HepG2 (cell line): ENCODE results near the gene TCOF1. TPM values are rescaled to one million over a fixed set of nuclear protein-coding genes. Genes with fewer than 3 reads are reported as not detected.
A peak's percentile ranks its signal among the peaks of the same experiment; 100 is the strongest.

ENCODE experiments used
- BORCS8-MEF2B ChIP-seq: sonication (generic); formaldehyde crosslinking; IDR thresholded peaks from 2 replicates; pipeline ENCODE4 v1.8.0; 2022; ENCODE audit warnings: mild to moderate bottlenecking, missing genetic modification reagents
- CAMTA2 ChIP-seq: sonication (generic); formaldehyde crosslinking; IDR thresholded peaks from 2 replicates; pipeline ENCODE4 v1.4.0; 2020; ENCODE audit warnings: mild to moderate bottlenecking, missing genetic modification reagents, borderline replicate concordance
- FOXP4 ChIP-seq: sonication (generic); formaldehyde crosslinking; IDR thresholded peaks from 2 replicates; pipeline ENCODE4 v1.4.0; 2020; ENCODE audit warnings: missing genetic modification reagents
- KMT2A ChIP-seq: sonication (generic); formaldehyde crosslinking; IDR thresholded peaks from 2 replicates; pipeline ENCODE4 v1.4.0; 2020; ENCODE audit warnings: missing genetic modification reagents
- MTERF4 ChIP-seq: sonication (generic); formaldehyde crosslinking; IDR thresholded peaks from 2 replicates; pipeline ENCODE4 v1.8.0; 2023; ENCODE audit warnings: mild to moderate bottlenecking, missing genetic modification reagents
- NFE2L2 ChIP-seq: fragments of 150-350 bp; IDR thresholded peaks from 2 replicates; pipeline ENCODE4 v1.6.1; 2014; ENCODE audit warnings: low read length
- NR1H2 ChIP-seq: sonication (generic); formaldehyde crosslinking; IDR thresholded peaks from 2 replicates; pipeline ENCODE4 v1.8.1; 2022; ENCODE audit warnings: low read depth, missing genetic modification reagents, borderline replicate concordance
- SMAD3 ChIP-seq: sonication (generic); formaldehyde crosslinking; IDR thresholded peaks from 2 replicates; pipeline ENCODE4 v1.4.0; 2020; ENCODE audit warnings: missing genetic modification reagents
- ZNF251 ChIP-seq: sonication (generic); formaldehyde crosslinking; IDR thresholded peaks from 2 replicates; pipeline ENCODE4 v1.9.0; 2021; ENCODE audit warnings: mild to moderate bottlenecking, missing genetic modification reagents
- ZNF276 ChIP-seq: sonication (generic); formaldehyde crosslinking; IDR thresholded peaks from 2 replicates; pipeline ENCODE4 v1.4.0; 2020; ENCODE audit warnings: mild to moderate bottlenecking, low read depth, missing genetic modification reagents
- ZNF407 ChIP-seq: sonication (generic); formaldehyde crosslinking; IDR thresholded peaks from one replicate; pipeline ENCODE4 v1.5.1; 2020; ENCODE audit warnings: mild to moderate bottlenecking, missing genetic modification reagents; ENCODE audit errors: not compliant biosample characterization
- ZNF512 ChIP-seq: sonication (generic); formaldehyde crosslinking; IDR thresholded peaks from 2 replicates; pipeline ENCODE4 v1.4.0; 2020; ENCODE audit warnings: mild to moderate bottlenecking, missing genetic modification reagents
- polyA plus RNA-seq, 8 experiments: library from polyadenylated mRNA; depleted of rRNA in 3 of 8; stranded (reverse) in 7 of 8; unstranded in 1 of 8; fragments of >200 nt; fragmentation: Illumina TruSeq in 4 of 8; extraction: Trizol in 4 of 8; gene quantifications; 2 replicates each; pipeline versions ENCODE4 v1.2.1 to v1.2.3, GENCODE V29; 2011 to 2016; ENCODE audit warnings: low read depth in 4 of 8, missing spikeins in 1 of 8, mixed read lengths in 1 of 8; ENCODE audit not compliant: insufficient read depth in 1 of 8
- total RNA-seq, 5 experiments: library from RNA; depleted of rRNA; stranded (reverse); fragments of >200 nt; fragmentation: Illumina TruSeq; extraction: Trizol; gene quantifications; 2 replicates each; pipeline ENCODE4 v1.2.3, GENCODE V29; 2016; ENCODE audit warnings: low read depth in 1 of 5

The TCOF1 gene
- total and polyA plus RNA-seq, 2 of the 13 experiments (the other 11 are each of a cell fraction or from before 2014, with no cell fraction given), result 10.1 to 41.6 TPM

GRCh38 chr5:150350524-150351344 lies 6.8 kb upstream of the TCOF1 start (continued):
- TF ChIP-seq ZNF407 (no peak), CAMTA2 (no peak), FOXP4 (peak; percentile 67), BORCS8-MEF2B (CRISPR knock-in tag) (peak; percentile 87; the same call in 1 of the 2 replicates), ZNF251 (CRISPR knock-in tag) (no peak), KMT2A (CRISPR knock-in tag) (no peak), MTERF4 (CRISPR knock-in tag) (0 out of 2 replicates have a peak, but pooled peaks have one; percentile 23), NFE2L2 (no peak), NR1H2 (no peak), ZNF276 (peak; percentile 63; the same call in 1 of the 2 replicates), ZNF512 (CRISPR knock-in tag) (no peak), SMAD3 (0 out of 2 replicates have a peak, but pooled peaks have one; percentile 53)
